ENCODE results near the gene ICE2.
A peak's percentile ranks its signal among the peaks of the same experiment; 100 is the strongest.

DNA sequence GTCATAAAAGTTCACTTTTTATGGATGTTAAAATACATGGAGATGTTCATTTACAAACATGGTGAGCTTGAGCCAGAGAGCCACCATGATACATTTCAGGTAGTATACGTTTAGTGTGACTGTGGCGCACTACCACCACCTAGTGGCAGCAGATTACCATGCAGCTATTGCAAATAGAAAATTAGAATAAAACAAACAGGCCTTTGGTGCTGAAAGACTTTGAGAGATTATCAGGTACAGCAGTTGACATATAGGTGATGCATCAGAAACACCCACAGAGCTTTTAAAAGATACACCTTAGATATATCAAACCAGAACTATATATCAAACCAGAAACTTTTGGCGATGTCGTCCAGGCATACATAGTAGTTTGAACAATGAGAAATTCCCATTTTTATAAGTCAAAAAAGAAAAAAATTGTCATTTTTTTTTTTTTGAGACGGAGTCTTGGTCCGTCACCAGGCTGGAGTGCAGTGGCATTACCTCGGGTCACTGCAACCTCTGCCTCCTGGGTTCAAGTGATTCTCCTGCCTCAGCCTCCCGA is 42.0 kb upstream of the ICE2 start:
- TF ChIP-seq, protein P1, sequence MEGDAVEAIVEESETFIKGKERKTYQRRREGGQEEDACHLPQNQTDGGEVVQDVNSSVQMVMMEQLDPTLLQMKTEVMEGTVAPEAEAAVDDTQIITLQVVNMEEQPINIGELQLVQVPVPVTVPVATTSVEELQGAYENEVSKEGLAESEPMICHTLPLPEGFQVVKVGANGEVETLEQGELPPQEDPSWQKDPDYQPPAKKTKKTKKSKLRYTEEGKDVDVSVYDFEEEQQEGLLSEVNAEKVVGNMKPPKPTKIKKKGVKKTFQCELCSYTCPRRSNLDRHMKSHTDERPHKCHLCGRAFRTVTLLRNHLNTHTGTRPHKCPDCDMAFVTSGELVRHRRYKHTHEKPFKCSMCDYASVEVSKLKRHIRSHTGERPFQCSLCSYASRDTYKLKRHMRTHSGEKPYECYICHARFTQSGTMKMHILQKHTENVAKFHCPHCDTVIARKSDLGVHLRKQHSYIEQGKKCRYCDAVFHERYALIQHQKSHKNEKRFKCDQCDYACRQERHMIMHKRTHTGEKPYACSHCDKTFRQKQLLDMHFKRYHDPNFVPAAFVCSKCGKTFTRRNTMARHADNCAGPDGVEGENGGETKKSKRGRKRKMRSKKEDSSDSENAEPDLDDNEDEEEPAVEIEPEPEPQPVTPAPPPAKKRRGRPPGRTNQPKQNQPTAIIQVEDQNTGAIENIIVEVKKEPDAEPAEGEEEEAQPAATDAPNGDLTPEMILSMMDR (IDR thresholded peaks at IDR 0.05; ENCODE audit: low read depth, low read length, missing input control): peak; percentile 80
- TF ChIP-seq GABPA (IDR thresholded peaks at IDR 0.05 in 1 of 2, conservative IDR thresholded peaks at IDR 0.05 in 1 of 2) (no peak), TAF1 (conservative IDR thresholded peaks at IDR 0.05) (no peak), HNF4G (IDR thresholded peaks at IDR 0.05) (no peak), RAD21 (IDR thresholded peaks at IDR 0.05) (peak; percentile 78 to 85), YY1 (IDR thresholded peaks at IDR 0.05) (no peak), EGR1 (IDR thresholded peaks at IDR 0.05; ENCODE audit: low read depth in 2 of 2) (no peak), JUND (IDR thresholded peaks at IDR 0.05) (no peak), RXRA (IDR thresholded peaks at IDR 0.05) (no peak), SP1 (IDR thresholded peaks at IDR 0.05) (no peak)
- TF ChIP-seq, protein P2, sequence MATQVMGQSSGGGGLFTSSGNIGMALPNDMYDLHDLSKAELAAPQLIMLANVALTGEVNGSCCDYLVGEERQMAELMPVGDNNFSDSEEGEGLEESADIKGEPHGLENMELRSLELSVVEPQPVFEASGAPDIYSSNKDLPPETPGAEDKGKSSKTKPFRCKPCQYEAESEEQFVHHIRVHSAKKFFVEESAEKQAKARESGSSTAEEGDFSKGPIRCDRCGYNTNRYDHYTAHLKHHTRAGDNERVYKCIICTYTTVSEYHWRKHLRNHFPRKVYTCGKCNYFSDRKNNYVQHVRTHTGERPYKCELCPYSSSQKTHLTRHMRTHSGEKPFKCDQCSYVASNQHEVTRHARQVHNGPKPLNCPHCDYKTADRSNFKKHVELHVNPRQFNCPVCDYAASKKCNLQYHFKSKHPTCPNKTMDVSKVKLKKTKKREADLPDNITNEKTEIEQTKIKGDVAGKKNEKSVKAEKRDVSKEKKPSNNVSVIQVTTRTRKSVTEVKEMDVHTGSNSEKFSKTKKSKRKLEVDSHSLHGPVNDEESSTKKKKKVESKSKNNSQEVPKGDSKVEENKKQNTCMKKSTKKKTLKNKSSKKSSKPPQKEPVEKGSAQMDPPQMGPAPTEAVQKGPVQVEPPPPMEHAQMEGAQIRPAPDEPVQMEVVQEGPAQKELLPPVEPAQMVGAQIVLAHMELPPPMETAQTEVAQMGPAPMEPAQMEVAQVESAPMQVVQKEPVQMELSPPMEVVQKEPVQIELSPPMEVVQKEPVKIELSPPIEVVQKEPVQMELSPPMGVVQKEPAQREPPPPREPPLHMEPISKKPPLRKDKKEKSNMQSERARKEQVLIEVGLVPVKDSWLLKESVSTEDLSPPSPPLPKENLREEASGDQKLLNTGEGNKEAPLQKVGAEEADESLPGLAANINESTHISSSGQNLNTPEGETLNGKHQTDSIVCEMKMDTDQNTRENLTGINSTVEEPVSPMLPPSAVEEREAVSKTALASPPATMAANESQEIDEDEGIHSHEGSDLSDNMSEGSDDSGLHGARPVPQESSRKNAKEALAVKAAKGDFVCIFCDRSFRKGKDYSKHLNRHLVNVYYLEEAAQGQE (IDR thresholded peaks at IDR 0.05): no peak
- TF ChIP-seq, protein P3, sequence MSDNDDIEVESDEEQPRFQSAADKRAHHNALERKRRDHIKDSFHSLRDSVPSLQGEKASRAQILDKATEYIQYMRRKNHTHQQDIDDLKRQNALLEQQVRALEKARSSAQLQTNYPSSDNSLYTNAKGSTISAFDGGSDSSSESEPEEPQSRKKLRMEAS (IDR thresholded peaks at IDR 0.05): no peak
- TF ChIP-seq, protein P4, sequence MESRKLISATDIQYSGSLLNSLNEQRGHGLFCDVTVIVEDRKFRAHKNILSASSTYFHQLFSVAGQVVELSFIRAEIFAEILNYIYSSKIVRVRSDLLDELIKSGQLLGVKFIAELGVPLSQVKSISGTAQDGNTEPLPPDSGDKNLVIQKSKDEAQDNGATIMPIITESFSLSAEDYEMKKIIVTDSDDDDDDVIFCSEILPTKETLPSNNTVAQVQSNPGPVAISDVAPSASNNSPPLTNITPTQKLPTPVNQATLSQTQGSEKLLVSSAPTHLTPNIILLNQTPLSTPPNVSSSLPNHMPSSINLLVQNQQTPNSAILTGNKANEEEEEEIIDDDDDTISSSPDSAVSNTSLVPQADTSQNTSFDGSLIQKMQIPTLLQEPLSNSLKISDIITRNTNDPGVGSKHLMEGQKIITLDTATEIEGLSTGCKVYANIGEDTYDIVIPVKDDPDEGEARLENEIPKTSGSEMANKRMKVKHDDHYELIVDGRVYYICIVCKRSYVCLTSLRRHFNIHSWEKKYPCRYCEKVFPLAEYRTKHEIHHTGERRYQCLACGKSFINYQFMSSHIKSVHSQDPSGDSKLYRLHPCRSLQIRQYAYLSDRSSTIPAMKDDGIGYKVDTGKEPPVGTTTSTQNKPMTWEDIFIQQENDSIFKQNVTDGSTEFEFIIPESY (IDR thresholded peaks at IDR 0.05): no peak

Measured in liver (tissue), 3 donors.